GM20000 (cell line): Measurements from ENCODE around the gene SLC5A12.

Experiments used
- DNase-seq: peaks from one replicate; pipeline ENCODE4 v3.0.0; 2012; ENCODE audit warnings: low spot score
- TF ChIP-seq, protein P1 (sequence below): IDR thresholded peaks from 2 replicates; pipeline ENCODE4 v1.5.1; 2012; ENCODE audit warnings: mild to moderate bottlenecking, control low read depth; ENCODE audit errors: extremely low read depth, missing control alignments

The SLC5A12 gene

DNA sequence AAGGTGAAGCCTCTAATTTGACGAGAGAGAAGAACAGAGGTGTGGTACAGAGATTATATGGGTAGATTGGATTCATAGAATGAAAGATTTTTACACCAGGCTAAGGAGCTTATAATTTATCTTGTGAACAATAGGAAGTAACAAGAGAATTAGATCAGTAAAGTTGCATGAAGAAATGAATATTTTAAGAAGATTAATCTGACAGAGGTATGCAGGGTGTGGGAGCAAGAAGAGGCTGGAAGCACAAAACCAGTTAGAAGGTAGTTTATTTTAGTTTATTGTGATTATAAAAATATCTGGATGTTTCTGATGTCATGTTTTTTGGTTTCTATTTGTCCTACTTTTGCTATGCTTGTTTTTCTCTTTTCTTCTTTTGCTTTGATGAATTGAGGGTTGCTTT, 15.7 kb downstream of the SLC5A12 start:
- no peak for DNase-seq
- TF ChIP-seq, protein P1, sequence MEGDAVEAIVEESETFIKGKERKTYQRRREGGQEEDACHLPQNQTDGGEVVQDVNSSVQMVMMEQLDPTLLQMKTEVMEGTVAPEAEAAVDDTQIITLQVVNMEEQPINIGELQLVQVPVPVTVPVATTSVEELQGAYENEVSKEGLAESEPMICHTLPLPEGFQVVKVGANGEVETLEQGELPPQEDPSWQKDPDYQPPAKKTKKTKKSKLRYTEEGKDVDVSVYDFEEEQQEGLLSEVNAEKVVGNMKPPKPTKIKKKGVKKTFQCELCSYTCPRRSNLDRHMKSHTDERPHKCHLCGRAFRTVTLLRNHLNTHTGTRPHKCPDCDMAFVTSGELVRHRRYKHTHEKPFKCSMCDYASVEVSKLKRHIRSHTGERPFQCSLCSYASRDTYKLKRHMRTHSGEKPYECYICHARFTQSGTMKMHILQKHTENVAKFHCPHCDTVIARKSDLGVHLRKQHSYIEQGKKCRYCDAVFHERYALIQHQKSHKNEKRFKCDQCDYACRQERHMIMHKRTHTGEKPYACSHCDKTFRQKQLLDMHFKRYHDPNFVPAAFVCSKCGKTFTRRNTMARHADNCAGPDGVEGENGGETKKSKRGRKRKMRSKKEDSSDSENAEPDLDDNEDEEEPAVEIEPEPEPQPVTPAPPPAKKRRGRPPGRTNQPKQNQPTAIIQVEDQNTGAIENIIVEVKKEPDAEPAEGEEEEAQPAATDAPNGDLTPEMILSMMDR: no peak

DNA sequence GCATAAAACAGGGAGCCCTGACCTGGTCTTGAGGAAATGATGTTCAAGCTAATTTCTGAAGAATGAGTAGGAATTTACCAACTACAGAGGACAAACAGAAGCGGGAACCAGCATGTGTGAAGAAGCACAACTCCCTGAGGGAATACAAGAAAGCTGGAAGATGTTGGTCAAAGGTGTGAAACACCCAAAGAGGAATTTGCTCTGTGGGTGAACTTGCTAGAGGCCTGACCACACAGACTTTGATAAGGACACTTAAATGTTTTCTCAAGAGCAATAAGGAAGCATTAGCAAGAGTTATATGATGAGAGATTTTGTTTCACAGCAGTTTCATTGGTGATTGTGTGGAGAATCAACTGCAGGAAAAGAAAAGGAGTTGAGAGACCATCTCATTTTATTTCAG, 17.6 kb downstream of the SLC5A12 start:
- no peak for DNase-seq
- TF ChIP-seq, protein P1: no peak

DNA sequence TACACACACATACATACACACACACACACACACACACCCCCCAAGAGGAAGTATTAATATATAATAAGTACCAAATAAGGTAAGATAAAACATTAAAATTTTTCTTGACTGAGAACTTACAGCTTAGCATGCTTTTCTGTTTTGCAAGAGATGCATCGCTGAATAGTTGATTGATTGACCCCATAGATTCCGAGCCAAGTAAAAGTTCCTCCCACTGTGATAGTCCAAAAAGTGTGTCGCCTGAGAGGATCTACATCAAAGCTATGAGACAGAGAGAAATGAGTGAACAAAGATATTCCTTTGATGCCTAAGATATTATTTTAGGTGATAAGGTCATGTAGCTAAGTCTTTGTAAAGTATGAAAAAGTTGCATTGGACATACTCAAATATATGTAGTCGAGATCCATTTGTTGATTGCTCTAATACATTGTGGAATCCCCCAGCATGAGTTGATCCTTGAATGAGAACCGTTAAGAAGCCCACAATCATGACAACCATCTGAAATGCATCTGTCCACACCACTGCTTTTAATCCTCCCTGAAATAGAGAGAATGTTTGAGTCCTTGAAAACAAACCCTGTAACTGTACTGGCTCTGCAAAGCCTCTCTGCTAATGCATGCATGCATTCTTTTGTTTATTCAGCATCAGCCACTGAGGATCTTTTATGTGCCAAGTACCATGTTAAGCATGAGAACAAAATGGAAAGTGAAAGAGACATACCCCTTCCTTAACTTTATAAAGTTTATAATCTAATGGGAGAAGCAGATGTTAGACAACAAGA, 18.3 kb downstream of the SLC5A12 start:
- TF ChIP-seq, protein P1: no peak
- no peak for DNase-seq

DNA sequence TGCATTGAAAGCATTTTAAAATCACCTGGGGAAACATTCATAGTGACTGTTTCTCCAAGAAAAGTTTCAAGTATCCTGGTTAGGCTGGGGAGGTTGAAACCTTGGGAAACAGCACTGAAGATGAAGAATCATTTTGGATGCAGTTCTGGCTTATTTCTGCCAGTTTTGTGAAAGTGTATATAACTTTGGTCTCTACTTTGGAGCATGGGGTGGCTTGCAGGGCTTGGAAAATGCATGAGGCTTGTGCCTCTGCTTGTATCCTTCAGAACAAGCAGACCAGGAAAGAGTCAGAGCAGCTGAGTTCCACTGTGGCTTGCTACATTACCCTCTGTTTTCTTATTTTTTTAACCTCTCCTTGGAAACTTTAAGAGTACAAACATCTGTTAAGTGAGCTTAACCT, 19.5 kb downstream of the SLC5A12 start:
- DNase-seq: no peak
- TF ChIP-seq, protein P1: no peak

DNA sequence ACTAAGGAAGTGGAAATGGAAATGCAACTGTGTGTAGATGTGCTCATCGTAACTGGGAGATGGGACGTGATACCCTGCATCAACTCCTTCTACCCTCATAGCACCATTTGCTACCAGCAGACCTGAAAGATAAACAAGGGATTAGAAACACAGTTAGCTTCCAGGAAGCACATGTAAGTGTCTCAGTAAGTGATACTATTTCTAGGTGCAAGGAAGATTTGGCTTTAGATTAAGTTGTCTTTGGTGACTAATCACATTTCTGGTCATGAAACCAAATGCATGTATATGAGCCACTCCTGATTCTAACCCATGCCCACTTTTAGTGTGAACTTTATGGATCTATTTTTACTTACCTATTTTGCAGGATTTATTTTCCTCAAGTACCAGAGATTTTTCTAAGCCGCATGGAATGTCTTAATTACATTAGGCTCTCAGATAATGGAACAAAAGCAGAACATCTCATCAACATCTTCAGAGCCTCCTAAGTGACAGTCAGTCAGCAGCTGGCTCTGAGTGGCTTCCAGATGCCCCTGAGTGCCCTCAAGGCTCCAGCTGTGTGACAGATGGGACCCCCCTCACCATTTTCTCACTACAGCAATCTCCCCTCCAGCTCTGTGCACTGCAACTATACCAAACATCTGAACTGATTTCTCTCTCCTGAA, 21.2 kb downstream of the SLC5A12 start:
- TF ChIP-seq, protein P1: no peak
- DNase-seq: no peak

DNA sequence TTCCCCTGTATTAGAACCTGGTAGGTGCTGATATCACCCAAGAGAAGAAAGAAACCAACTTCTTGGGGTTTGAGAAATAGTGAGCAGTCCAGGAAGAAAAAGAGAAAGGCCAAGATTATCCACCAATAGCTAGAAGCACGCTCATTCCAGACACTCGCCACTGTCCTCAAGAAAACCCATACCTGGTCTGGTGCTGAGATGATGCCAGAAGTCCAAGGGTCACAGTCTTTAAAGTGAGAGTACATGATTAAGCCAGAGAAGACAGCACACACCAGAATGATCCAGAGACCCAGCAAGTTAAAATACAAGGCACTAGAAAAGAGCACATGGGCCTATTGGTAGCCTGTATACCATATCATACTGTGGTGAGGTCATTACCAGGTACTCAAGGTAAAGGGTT, 23.6 kb downstream of the SLC5A12 start:
- TF ChIP-seq, protein P1: no peak
- no peak for DNase-seq

DNA sequence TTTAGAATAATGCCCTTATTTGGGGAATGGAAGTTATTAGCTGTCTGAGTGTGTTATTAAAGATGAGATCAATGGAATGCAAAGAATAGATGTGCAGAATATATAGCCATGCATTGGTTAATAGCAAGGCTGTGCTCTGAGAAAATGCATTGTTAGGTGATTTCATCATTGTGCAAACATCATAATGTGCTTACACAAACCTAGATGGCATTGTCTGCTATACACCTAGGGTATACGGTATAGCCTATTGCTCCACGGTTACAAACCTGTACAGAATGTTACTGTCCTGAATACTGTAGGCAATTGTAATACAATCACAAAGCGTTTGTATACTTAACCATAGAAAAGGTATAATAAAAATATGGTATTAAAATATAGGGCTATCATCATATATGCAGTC, 25.5 kb downstream of the SLC5A12 start:
- no peak for DNase-seq
- TF ChIP-seq, protein P1: no peak
